GM19468 (cell line): Measurements from ENCODE around the gene BUB1.
"Not testable (repeated sequence)": the region's sequence is repeated elsewhere in the genome, so short reads cannot be mapped to it uniquely, and the experiment has no call there.

Experiments
- ATAC-seq: cut with Tn5 transposase; IDR thresholded peaks from one replicate; pipeline ENCODE4 v1.9.1; 2021; ENCODE audit warnings: mild to moderate bottlenecking, moderate library complexity, moderate number of reproducible peaks; ENCODE audit not compliant: unreplicated experiment; ENCODE audit errors: extremely low read depth

The BUB1 gene

DNA sequence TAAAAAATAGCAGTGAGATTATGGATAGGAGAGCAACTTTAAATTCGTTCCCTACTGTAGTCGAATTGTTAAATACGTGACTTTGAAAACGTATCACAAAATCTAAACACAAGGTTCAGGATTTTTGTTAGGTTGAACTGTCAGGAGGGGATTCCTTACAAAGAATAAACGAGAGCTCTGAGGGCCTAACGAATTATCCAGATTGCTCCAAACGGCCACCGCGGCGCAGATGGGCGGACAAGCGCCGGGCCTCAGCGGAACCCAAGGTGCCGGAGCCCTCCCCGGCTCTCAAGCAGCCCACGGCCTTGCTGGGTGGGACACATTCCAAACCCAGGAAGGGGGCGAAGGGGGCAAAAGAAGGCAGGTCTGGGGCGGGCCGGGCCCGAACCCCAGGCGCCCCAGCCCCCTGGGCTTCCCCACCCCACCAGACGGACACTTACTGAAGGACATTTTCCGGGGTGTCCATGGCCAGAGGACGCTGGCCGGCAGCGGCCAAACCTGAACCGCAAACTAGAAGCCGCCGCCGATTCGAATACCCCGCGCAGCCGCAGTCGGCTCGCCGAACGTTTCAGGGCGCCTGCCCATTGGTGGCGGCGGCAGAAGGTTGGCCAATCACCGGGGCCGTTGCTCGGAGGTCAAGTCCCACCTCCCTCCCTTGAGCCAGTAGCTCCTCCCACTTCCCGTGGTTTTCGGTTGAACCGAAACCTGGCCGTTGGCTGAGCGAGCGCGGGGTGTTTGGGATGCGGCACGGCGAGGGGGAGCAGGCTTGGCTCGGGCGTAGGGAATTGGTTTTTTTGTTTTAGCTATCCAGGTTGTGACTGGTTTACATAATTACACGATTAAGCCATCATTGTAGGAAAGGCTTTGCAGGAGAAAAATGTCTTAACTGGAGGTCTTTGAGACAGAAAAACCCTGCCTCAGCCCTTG, at the start of gene BUB1:
BUB1 (minus strand) TSS at position 534 of the 927 bp plus-strand sequence; CDS start at position 466, 68 bp downstream.
- peak; percentile 69 for ATAC-seq

- no peak for ATAC-seq
Observed at GRCh38 chr2:110726285-110726684, 48.4 kb upstream of the BUB1 start.

DNA sequence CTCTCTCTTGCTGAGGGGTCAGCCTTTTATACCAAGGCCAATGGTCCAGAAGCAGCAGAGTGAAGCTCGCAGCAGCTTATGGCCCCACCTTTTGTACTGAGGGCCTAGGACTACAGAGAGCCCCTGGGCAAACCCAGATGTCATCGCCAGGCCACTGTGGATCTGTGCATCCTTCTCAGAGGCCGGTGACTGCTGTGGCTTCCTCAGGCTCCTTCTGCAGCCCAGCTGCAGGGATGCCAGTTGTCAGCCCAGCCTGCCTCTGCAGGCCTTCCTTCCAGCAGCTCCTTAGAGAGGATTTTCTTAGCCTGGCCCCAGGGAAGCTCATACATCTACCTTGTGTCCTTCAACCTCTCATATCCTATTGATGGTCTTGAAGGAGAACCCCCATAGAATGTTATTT, 48.0 kb upstream of the BUB1 start:
- ATAC-seq, result no peak

DNA sequence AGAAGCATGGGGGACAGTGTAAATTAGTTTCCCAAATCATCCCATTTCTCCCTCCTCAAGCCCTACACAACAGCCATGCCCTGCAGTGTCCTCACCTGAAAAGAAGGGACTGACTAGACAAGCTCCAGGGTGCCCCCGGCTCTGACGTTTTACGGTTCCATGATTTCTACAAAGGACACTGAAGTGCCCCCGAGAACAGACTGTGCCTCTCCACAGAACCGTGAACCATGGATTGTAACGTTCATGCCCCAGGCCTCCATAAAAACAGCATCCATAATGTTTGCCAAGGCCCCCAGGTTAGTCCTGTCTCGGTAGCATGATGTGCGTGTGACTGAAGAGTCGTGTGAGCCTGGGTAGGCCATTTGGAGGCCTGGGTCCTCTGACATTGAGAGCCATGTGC, 47.5 kb upstream of the BUB1 start:
- no peak for ATAC-seq

GRCh38 chr2:110724820-110725219, 47.0 kb upstream of the BUB1 start:
- ATAC-seq, result no peak

DNA sequence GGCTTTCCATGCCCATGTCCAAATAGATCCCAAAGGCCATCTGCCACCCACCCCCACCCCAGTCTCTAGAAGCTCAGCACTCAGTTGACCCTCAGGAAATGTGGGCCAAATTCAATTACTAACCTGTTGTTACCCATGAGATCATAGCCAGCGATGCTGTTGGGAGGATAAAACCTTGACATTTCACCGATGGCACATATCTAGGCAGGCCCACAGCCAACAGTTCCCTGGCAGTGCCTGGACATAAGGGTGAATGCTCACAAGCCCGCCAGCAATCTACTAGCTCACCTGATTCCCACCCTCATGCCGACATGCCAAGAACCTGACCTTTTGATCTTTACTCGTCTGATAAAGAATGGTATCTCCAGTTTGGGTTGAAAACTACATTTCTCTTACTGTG, 42.7 kb upstream of the BUB1 start:
- ATAC-seq, result no peak

GRCh38 chr2:110718990-110719389, 41.1 kb upstream of the BUB1 start:
- ATAC-seq, result no peak

- ATAC-seq, result no peak
Observed at GRCh38 chr2:110718382-110718781, 40.5 kb upstream of the BUB1 start.

DNA sequence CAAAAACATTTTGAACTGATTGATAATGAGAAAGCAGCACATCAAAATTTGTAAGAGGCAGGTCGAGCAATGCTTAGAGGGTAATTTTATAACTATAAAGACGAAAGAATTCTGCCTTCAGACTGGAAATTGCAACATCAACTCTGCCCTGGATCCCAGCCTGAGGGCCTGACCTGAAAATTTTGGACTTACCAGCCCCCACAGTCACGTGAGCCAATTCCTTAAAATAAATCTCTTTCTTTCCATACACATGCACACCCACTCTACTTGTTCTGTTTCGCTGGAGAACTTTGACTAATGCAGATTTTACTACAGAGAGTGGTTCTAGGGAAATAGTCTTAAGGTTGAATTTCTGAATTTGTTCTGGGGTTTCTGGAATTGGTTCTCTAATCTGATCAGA, 39.9 kb upstream of the BUB1 start:
- no peak for ATAC-seq

GRCh38 chr2:110716959-110717645, 39.2 kb upstream of the BUB1 start:
- no peak for ATAC-seq

DNA sequence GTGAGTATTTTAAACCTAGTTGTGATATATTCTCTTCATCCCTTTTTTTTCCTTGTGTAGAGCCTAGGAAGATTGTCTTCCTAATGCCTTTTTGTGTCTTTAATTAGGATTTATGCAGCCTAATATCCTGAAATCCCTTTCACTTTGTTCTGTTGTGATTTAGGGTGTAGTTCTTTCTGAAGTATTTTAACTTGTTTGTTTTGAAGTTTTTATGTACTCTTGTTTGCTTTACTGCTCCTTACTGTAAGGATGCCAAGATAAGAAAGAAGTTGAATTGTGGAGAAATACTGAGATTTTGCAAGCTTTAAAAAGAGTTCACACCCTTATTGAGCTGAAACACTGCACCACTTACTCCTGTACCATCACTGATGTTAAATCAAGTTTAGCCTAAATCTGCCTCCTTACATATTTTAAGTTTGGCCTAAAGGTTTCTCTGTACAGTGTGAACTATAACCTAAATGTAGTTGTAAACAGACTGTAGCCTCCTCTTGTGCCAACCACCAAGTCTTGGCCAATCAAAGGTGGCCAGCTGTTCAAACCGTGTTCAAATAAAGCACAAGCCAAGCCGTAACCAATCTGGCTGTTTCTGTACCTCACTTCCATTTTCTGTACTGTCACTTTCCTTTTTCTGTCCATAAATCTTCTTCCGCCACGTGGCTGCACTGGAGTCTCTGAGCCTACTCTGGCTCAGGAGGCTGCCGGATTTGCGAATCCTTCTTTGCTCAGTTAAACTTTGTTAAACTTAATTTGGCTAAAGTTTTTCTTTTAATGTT, 36.8 kb upstream of the BUB1 start:
- ATAC-seq, result no peak

DNA sequence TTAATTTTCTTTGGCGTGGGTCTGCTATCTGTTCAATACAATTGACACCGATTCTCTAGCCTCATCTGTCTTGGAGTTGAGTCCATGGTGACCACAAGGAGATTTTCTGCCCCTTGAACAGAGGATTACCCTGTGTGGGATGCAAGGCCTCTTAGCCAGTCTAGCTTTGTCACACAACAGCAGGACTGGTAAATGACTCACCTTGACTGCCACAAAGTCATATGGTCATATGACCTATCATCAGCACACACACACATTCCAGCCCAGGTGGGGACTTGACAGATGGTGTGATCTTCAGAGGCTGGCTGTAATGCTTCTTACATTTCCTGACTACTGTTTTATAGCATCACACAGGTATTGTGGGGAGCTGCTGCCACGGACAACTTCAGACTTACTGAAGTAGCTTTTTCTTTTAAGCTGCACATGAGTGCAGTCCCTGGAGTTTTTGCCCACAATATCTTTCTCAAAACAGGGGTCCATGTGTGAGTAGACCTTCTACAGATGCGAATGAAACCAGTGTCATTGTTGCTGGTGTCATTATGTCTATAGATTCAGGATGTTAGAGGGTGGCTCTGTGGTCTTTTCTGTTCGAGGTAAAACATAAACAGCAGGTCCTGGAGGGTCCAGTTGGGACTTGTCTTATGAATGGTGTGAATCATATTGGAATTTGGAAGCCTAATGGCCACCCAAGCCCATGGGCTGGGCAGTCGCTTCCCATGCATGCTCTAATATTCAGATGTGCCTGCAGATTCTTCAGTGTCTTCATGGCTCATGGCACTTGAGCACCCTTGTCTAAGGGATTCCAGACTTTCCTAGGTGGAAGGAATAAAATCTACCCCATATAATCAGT, 35.9 kb upstream of the BUB1 start:
- ATAC-seq, result no peak

GRCh38 chr2:110712737-110713136, 34.9 kb upstream of the BUB1 start:
- no peak for ATAC-seq

DNA sequence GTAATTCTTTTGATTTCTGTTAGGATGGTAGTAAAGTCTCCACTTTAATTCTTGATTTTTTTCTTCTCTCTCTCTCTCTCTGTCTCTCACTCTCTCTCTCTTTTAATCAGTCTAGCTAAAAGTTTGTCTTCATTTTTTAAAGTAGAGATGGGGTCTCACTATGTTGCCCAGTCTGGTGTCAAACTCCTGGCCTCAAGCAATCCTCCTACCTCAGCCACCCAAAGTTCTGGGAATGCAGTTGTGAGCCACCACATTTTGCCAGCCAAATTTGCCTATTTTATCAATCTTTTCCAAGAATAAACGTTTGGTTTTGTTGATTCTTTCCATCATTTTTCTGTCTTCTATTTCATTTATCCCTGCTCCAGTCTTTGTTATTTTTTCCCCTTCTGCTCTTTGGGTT, 30.6 kb upstream of the BUB1 start:
- no peak for ATAC-seq

- ATAC-seq, result no peak
Observed at GRCh38 chr2:110707386-110707965, 29.6 kb upstream of the BUB1 start.

DNA sequence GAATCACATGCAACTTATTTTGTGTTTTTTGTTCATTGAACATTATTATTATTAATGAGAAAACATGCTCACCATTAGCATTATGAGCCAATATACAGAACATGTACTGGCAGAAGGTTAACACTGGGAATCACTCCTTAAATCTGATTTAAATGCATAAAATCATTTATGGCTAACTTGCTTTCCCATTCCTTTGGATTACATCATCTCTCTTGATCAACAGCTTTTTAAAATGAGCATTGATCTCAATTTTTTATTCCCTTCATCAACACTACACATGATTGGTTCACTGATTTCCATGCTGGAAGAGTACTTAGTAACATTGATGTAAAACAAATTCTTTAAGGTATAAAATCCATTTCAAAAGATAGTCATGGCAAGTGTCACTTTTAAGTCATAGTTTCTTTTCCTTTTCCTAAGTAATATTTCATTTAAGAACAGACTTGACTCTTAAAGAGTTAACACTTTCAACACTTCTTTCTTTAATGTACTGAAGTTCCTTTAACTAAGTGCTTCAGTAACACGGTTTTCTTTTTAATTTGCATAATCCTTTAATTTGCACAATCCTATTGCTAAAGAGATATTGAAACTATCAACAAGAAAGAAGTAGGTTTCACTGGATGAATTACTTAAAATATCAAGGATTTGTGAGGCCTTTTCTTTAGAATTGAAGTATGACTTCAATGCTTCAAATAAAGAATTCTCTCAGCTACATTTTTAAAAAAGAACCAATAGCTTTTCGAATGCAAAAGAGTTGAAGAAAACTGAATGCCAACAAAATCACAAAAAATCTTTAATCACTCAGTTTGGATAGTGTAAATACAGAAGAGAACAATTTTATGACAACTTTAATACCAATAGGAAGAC, 24.9 kb upstream of the BUB1 start:
- no peak for ATAC-seq

DNA sequence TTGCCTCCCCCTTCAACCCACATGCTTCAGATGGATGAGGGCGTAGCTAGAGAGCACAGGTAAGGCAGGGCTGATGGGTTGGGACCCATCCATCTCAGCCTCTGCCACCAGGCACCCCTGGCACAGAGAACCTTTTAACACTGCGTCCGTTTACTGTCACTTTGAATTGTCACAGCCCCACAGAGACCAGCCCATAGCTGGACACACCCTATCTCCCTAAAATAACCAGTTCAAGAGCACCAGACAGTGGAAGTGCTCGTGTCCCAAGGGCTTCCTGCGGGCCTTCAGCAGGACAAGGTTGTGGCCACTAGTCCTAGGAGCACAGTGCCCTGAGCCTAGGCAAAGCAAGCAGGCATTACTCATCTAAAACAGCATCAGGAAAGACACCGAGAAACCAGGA, 20.4 kb upstream of the BUB1 start:
- ATAC-seq, result not testable (repeated sequence)

- not testable (repeated sequence) for ATAC-seq
Observed at GRCh38 chr2:110695146-110695898, 17.5 kb upstream of the BUB1 start.
